OCI-LY3 (cell line): ENCODE data around the gene KIF3A.

Experiments used
- H2AFZ ChIP-seq: fragments of 200-600, 300-600 bp; shearing (Covaris generic); 2 replicates; pipeline ENCODE4 v1.6.0; 2014; ENCODE audit warnings: antibody characterized with exemption, low read depth, low read length
- H3K27ac ChIP-seq: fragments of 200-600, 300-600 bp; sonication (generic); 2 replicates; pipeline ENCODE4 v1.5.1; 2014; ENCODE audit warnings: mild to moderate bottlenecking, low read length, moderate library complexity, mixed read lengths
- H3K27me3 ChIP-seq: fragments of 200-600, 300-600 bp; sonication (generic); 2 replicates; pipeline ENCODE4 v1.6.1; 2014; ENCODE audit warnings: low read depth, low read length, mixed read lengths
- H3K36me3 ChIP-seq: fragments of 200-600, 300-600 bp; sonication (generic); replicated peaks from 2 replicates; pipeline ENCODE3; 2014; ENCODE audit warnings: low read depth, low read length, mixed read lengths
- H3K4me1 ChIP-seq: fragments of 300-600, 200-600 bp; sonication (generic); 2 replicates; pipeline ENCODE4 v1.6.1; 2014; ENCODE audit warnings: low read length, mixed read lengths
- H3K4me2 ChIP-seq: fragments of 200-600, 300-600 bp; sonication (generic); 2 replicates; pipeline ENCODE4 v1.6.1; 2014; ENCODE audit warnings: low read length, mixed read lengths
- H3K4me3 ChIP-seq: fragments of 300-600, 200-600 bp; sonication (generic); 2 replicates; pipeline ENCODE4 v1.5.1; 2014; ENCODE audit warnings: antibody characterized with exemption, mild to moderate bottlenecking, low read length, moderate library complexity
- H3K79me2 ChIP-seq: fragments of 300-600, 200-600 bp; shearing (Covaris generic); 2 replicates; pipeline ENCODE4 v1.6.1; 2014; ENCODE audit warnings: mild to moderate bottlenecking, low read length, mixed read lengths
- H3K9ac ChIP-seq: fragments of 300-600, 200-600 bp; shearing (Covaris generic); 2 replicates; pipeline ENCODE4 v1.6.0; 2014; ENCODE audit warnings: mild to moderate bottlenecking, low read length, moderate library complexity
- H3K9me3 ChIP-seq: fragments of 200-600, 300-600 bp; shearing (Covaris generic); 2 replicates; pipeline ENCODE4 v1.6.1; 2014; ENCODE audit warnings: low read length, mixed read lengths; ENCODE audit not compliant: insufficient read depth
- H4K20me1 ChIP-seq: fragments of 200-600, 300-600 bp; sonication (generic); 2 replicates; pipeline ENCODE4 v1.6.1; 2016; ENCODE audit warnings: low read length, mixed read lengths; ENCODE audit not compliant: insufficient read depth
- CTCF ChIP-seq: fragments of 200-600, 300-600 bp; sonication (generic); IDR thresholded peaks from 2 replicates; pipeline ENCODE4 v1.5.1; 2014; ENCODE audit warnings: antibody characterized with exemption, low read length, low read depth
- EZH2phosphoT487 ChIP-seq: fragments of 200-600 bp; shearing (Covaris generic); IDR thresholded peaks from 2 replicates; pipeline ENCODE4 v1.6.1; 2018; ENCODE audit warnings: antibody characterized with exemption, mixed run types, low read depth

Gene KIF3A

GRCh38 chr5:132739232-132739631 is 1.9 kb upstream of the KIF3A start:
- H3K4me1 ChIP-seq = peaks cover 11% of the 10 kb centered on the region
- no peak overlapping the region for H3K4me3 ChIP-seq
- H4K20me1 ChIP-seq = no peaks in the 10 kb centered on the region
- 0 out of 2 replicates have a peak, but pooled peaks cover 4% of the 10 kb centered on the region for H3K27me3 ChIP-seq
- no peaks in the 10 kb centered on the region for H3K9me3 ChIP-seq
- H3K36me3 ChIP-seq = no peaks in the 10 kb centered on the region
- no peak overlapping the region for H3K27ac ChIP-seq
- H2AFZ ChIP-seq = no peak overlapping the region
- H3K4me2 ChIP-seq = no peak overlapping the region
- no peaks in the 10 kb centered on the region for H3K79me2 ChIP-seq
- H3K9ac ChIP-seq = no peak overlapping the region
- TF ChIP-seq CTCF (no peak), EZH2phosphoT487 (no peak)

- Histone ChIP-seq H3K9ac (peak overlapping the region; percentile 58; the same call in 1 of the 2 replicates), H4K20me1 (no peaks in the 10 kb centered on the region), H3K36me3 (no peaks in the 10 kb centered on the region), H3K9me3 (no peaks in the 10 kb centered on the region), H2AFZ (peak overlapping the region; percentile 95), H3K4me2 (peak overlapping the region; percentile 76), H3K79me2 (no peaks in the 10 kb centered on the region), H3K27ac (no peak overlapping the region), H3K4me3 (peak overlapping the region; percentile 93), H3K4me1 (peaks cover 11% of the 10 kb centered on the region), H3K27me3 (0 out of 2 replicates have a peak, but pooled peaks cover 4% of the 10 kb centered on the region)
- TF ChIP-seq CTCF (no peak), EZH2phosphoT487 (no peak)
These were observed 786 bp upstream of the KIF3A start for GRCh38 chr5:132737982-132738681.

- Histone ChIP-seq H4K20me1 (no peaks in the 10 kb centered on the region), H3K9ac (no peak overlapping the region), H3K27me3 (0 out of 2 replicates have a peak, but pooled peaks cover 4% of the 10 kb centered on the region), H3K4me1 (peaks cover 11% of the 10 kb centered on the region), H2AFZ (no peak overlapping the region), H3K79me2 (no peaks in the 10 kb centered on the region), H3K4me2 (no peak overlapping the region), H3K27ac (no peak overlapping the region), H3K4me3 (no peak overlapping the region), H3K9me3 (no peaks in the 10 kb centered on the region), H3K36me3 (no peaks in the 10 kb centered on the region)
- TF ChIP-seq CTCF = no peak
- no peak for TF ChIP-seq EZH2phosphoT487
These were observed 2.7 kb downstream of the KIF3A start for GRCh38 chr5:132734687-132735086.

- Histone ChIP-seq H3K4me2 (no peak overlapping the region), H3K27me3 (no peaks in the 10 kb centered on the region), H3K36me3 (no peaks in the 10 kb centered on the region), H2AFZ (no peak overlapping the region), H3K79me2 (no peaks in the 10 kb centered on the region), H3K9me3 (no peaks in the 10 kb centered on the region), H3K4me3 (no peak overlapping the region), H3K4me1 (peaks cover 11% of the 10 kb centered on the region), H3K9ac (no peak overlapping the region), H3K27ac (no peak overlapping the region), H4K20me1 (no peaks in the 10 kb centered on the region)
- TF ChIP-seq CTCF = no peak
These were observed 3.7 kb downstream of the KIF3A start for GRCh38 chr5:132733499-132734148.
